GM12878 (cell line): ENCODE measurements around the gene FARS2. TPM values are rescaled to one million over a fixed set of nuclear protein-coding genes. Genes with fewer than 3 reads are reported as not detected.

Source experiments
- ATAC-seq: fragments of 200-7000 bp; cut with Tn5 transposase; 3 replicates; pipeline ENCODE4 v1.9.1; 2020; ENCODE audit warnings: mild to moderate bottlenecking, moderate library complexity
- BruUV-seq: library from RNA; stranded (reverse); fragments of 400-500 nt; replicated peaks from 2 replicates; lab custom pipeline; 2021; lab: Mats Ljungman, UMichigan
- CTCF ChIA-PET: fragments of 300-600 bp; sonication (Branson Sonifier 250); formaldehyde crosslinking; extraction: SDS; loops from one replicate; lab custom pipeline; 2021; ENCODE audit warnings: inconsistent platforms; lab: Yijun Ruan, JAX
- POLR2A ChIA-PET: fragments of 350-600 bp; formaldehyde crosslinking; extraction: SDS; loops from one replicate; lab custom pipeline; 2021; ENCODE audit warnings: inconsistent platforms; lab: Charles Lee
- RAD21 ChIA-PET: fragments of 300-600 bp; sonication (Branson Sonifier 250); formaldehyde crosslinking; loops from one replicate; lab custom pipeline; 2023; ENCODE audit warnings: antibody characterized with exemption; ENCODE audit not compliant: unreplicated experiment; lab: Charles Lee
- SMC1A ChIA-PET: fragments of 300-600 bp; sonication (Branson Sonifier 250); formaldehyde crosslinking; loops from one replicate; lab custom pipeline; 2023; ENCODE audit not compliant: unreplicated experiment, uncharacterized antibody; lab: Charles Lee
- DNase-seq: peaks from one replicate; pipeline ENCODE4 v3.0.0-alpha.2; 2011; ENCODE audit warnings: low read depth, low spot score
- FAIRE-seq: peaks from 3 replicates; lab custom pipeline; 2011; peaks lifted over from hg19 to GRCh38; lab: Jason Lieb, UNC
- H2AFZ ChIP-seq: 2 replicates; pipeline ENCODE4 v1.6.0; 2011; ENCODE audit warnings: low read depth, low read length, control low read depth; ENCODE audit not compliant: control insufficient read depth
- H3K27ac ChIP-seq: 2 replicates; pipeline ENCODE4 v1.5.1; 2011; ENCODE audit warnings: control low read depth; ENCODE audit not compliant: control insufficient read depth, insufficient read depth
- H3K27me3 ChIP-seq, 2 experiments: replicated peaks in 1 of 2; 2 replicates each; pipeline versions ENCODE4 v1.6.0 to v1.6.1; 2011; ENCODE audit warnings: low read length in 1 of 2; ENCODE audit not compliant: control insufficient read depth in 2 of 2, insufficient read depth in 2 of 2
- H3K36me3 ChIP-seq, 2 experiments: 2 replicates each; pipeline ENCODE4 v1.5.1; 2011; ENCODE audit warnings: low read length in 1 of 2; ENCODE audit not compliant: control insufficient read depth in 2 of 2, insufficient read depth in 2 of 2
- H3K4me1 ChIP-seq: 2 replicates; pipeline ENCODE4 v1.6.1; 2011; ENCODE audit warnings: mild to moderate bottlenecking, low read length, moderate library complexity, mixed read lengths; ENCODE audit not compliant: control insufficient read depth, insufficient read depth
- H3K4me2 ChIP-seq: 2 replicates; pipeline ENCODE4 v1.6.0; 2011; ENCODE audit warnings: control low read depth; ENCODE audit not compliant: control insufficient read depth, insufficient read depth
- H3K4me3 ChIP-seq: fragments of 200-600 bp; sonication (generic); 2 replicates; pipeline ENCODE4 v1.5.1; 2016
- H3K79me2 ChIP-seq: 2 replicates; pipeline ENCODE4 v1.6.0; 2011; ENCODE audit warnings: low read length; ENCODE audit not compliant: control insufficient read depth, insufficient read depth
- H3K9ac ChIP-seq: 2 replicates; pipeline ENCODE4 v1.8.0; 2011; ENCODE audit warnings: low read length, control low read depth, mixed read lengths; ENCODE audit not compliant: control insufficient read depth, insufficient read depth
- H3K9me3 ChIP-seq: replicated peaks from 3 replicates; pipeline ENCODE4 v1.5.1; 2011; ENCODE audit warnings: mild to moderate bottlenecking, low read length; ENCODE audit not compliant: control insufficient read depth, insufficient read depth
- H4K20me1 ChIP-seq: 2 replicates; pipeline ENCODE4 v1.6.0; 2011; ENCODE audit not compliant: control insufficient read depth, insufficient read depth
- KLF5 ChIP-seq: fragments of 450-650 bp; IDR thresholded peaks from 2 replicates; pipeline ENCODE4 v1.6.1; 2014; ENCODE audit warnings: mild to moderate bottlenecking; ENCODE audit not compliant: partially characterized antibody
- POLR2A ChIP-seq: IDR thresholded peaks from 2 replicates; pipeline ENCODE4 v1.6.1; 2011; ENCODE audit warnings: low read depth, mild to moderate bottlenecking, low read length
- RAD51 ChIP-seq: fragments of 450-650 bp; IDR thresholded peaks from 2 replicates; pipeline ENCODE4 v1.6.1; 2016; ENCODE audit warnings: moderate library complexity, mild to moderate bottlenecking, inconsistent platforms
- RELA ChIP-seq: fragments of 450-650 bp; IDR thresholded peaks from 2 replicates; pipeline ENCODE4 v1.8.0; 2014; ENCODE audit warnings: borderline replicate concordance; ENCODE audit not compliant: partially characterized antibody
- SREBF1 ChIP-seq: IDR thresholded peaks from 2 replicates; pipeline ENCODE4 v1.6.1; 2012; ENCODE audit warnings: mild to moderate bottlenecking, low read length
- WGBS: methylation state at CpG from one replicate; pipeline ENCODE4 v1.1.6; 2016; ENCODE audit warnings: low lambda C conversion rate; ENCODE audit not compliant: insufficient replicate concordance, insufficient coverage; ENCODE audit errors: missing lambda C conversion rate; 5-methylcytosine and 5-hydroxymethylcytosine counted together
- in situ Hi-C: fragments of 300-500 bp; cut with MboI; formaldehyde crosslinking; loops from 9 replicates; pipeline ENCODE4 v1.14.3; 2018; ENCODE audit warnings: mixed read lengths
- intact Hi-C: fragments of 100-400 bp; cut with micrococcal nuclease; formaldehyde crosslinking; loops from one replicate; pipeline ENCODE4 v1.14.2; 2022; ENCODE audit not compliant: unreplicated experiment
- polyA plus RNA-seq, 11 experiments: library from polyadenylated mRNA; depleted of rRNA in 4 of 11; unstranded in 6 of 11; stranded (reverse) in 5 of 11; fragments of >200 nt; fragmentation: Nextera tagmentation in 4 of 11; fragmentation: Illumina TruSeq in 1 of 11; extraction: Ambion mirVana in 4 of 11; extraction: Trizol in 1 of 11; gene quantifications; 1 replicate in 1 of 11; 2 replicates in 10 of 11; pipeline versions ENCODE4 v1.2.1 to v1.2.3, GENCODE V29; 2011 to 2016; ENCODE audit warnings: inconsistent platforms in 2 of 11, missing spikeins in 2 of 11, low read depth in 1 of 11
- total RNA-seq, 4 experiments: library from RNA; depleted of rRNA in 3 of 4; stranded (reverse); fragments of >200 nt in 3 of 4; fragmentation: Illumina TruSeq in 1 of 4; extraction: Trizol in 1 of 4; gene quantifications; 2 replicates each; pipeline versions ENCODE4 v1.2.1 to v1.2.3, GENCODE V29; 2013 to 2021
- TF ChIP-seq, protein P1 (sequence below): fragments of 450-650 bp; formaldehyde crosslinking; IDR thresholded peaks from 2 replicates; pipeline ENCODE4 v1.5.0; 2022; ENCODE audit warnings: mild to moderate bottlenecking, missing genetic modification characterization
- TF ChIP-seq, protein P2 (sequence below), 3 experiments: IDR thresholded peaks in 2 of 3; conservative IDR thresholded peaks in 1 of 3; 2 replicates each; pipeline ENCODE4 v1.5.1; 2011; ENCODE audit warnings: low read depth in 3 of 3, low read length in 3 of 3, mild to moderate bottlenecking in 3 of 3, control low read depth in 2 of 3, moderate library complexity in 2 of 3, inconsistent platforms in 1 of 3, mixed read lengths in 1 of 3; ENCODE audit not compliant: control insufficient read depth in 2 of 3, insufficient read depth in 1 of 3; ENCODE audit errors: extremely low read depth in 1 of 3

The FARS2 gene
- total and polyA plus RNA-seq, 10 of the 15 experiments (the other 5 are each of a cell fraction or from before 2014, with no cell fraction given): 16.8 to 46.7 (median 25.6) TPM

DNA sequence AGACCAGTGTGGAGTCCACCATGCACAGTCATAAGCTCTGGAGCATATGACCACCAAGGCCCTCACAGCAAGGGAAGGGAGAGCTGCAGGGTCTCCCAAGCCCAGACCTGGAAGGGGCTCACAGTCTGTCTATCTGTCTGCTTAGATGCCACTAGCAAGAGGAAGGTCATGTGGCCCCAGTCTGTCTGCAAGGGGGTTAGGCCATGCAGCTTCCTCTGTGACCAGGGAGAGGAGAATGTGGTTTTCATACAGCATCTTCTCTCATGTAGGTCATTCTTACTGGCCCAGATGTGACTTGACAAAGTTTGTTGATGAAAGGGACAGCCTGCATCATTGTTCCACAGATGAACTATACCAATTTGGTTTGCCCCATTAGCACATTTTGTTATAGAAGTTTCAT is 260.8 kb downstream of the FARS2 start:
- no peaks in the 10 kb centered on the region for H4K20me1 ChIP-seq
- no peak overlapping the region for H3K4me2 ChIP-seq
- peaks cover 1% of the 10 kb centered on the region; the same call in 1 of the 2 replicates for H3K79me2 ChIP-seq
- no peaks in the 10 kb centered on the region for H3K36me3 ChIP-seq
- H3K27me3 ChIP-seq: no peaks in the 10 kb centered on the region
- DNase-seq (no peak), FAIRE-seq (no peak), ATAC-seq (no peak)
- H3K27ac ChIP-seq: no peak overlapping the region
- H2AFZ ChIP-seq: no peak overlapping the region
- H3K4me3 ChIP-seq: no peak overlapping the region
- no peak overlapping the region for H3K9ac ChIP-seq
- BruUV-seq: no TSS peak
- CTCF ChIA-PET: interaction anchor here (0.9 kb wide), 1 partner anchor 32 kb away, joined by 3 read pairs; no protein-coding TSS in a partner anchor
- POLR2A ChIA-PET: no interaction called here
- H3K4me1 ChIP-seq: peaks cover 21% of the 10 kb centered on the region; the same call in 1 of the 2 replicates
- no peak for TF ChIP-seq RAD51
- TF ChIP-seq, all 136 proteins: peak for 0
- in situ Hi-C loops: no loop called here
- intact Hi-C loops: no loop called here
- ChIA-PET SMC1A (interaction anchor here (0.6 to 9.1 kb wide), 7 partner anchors 8 to 53 kb away, joined by 3 to 101 read pairs (median 4); no protein-coding TSS in a partner anchor), RAD21 (interaction anchor here (0.8 to 1.9 kb wide), 2 partner anchors 44 to 51 kb away, joined by 3 to 4 read pairs; no protein-coding TSS in a partner anchor)
- no peaks in the 10 kb centered on the region for H3K9me3 ChIP-seq

DNA sequence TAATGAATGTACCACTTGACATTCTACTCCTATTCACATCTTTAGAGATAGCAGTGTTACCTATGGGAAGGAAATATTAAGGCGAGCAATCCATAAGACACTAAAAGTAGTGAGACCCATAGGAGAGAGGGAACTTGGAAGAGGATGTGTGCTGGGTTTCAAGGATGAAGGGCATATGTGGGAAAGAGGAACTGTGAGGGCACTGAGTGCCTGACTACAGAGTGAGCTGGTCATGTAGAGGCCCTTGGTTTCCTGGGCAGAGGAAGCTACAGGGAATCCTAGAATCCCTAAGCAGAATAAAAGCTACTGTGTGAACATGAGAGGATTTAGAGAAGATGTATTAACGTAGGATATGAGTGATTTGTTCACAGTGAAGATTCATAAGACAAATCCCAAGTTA is 262.8 kb downstream of the FARS2 start:
- POLR2A ChIA-PET: no interaction called here
- RAD21 ChIA-PET: no interaction called here

More for the DNA sequence above, 262.8 kb downstream of the FARS2 start:
- ATAC-seq: no peak
- Histone ChIP-seq H3K9ac (no peak overlapping the region), H2AFZ (no peak overlapping the region), H3K4me1 (peaks cover 7% of the 10 kb centered on the region; the same call in 1 of the 2 replicates), H3K27me3 (no peaks in the 10 kb centered on the region), H3K79me2 (no peaks in the 10 kb centered on the region), H3K4me2 (no peak overlapping the region), H3K36me3 (no peaks in the 10 kb centered on the region), H3K27ac (no peak overlapping the region), H3K4me3 (no peak overlapping the region), H3K9me3 (no peaks in the 10 kb centered on the region), H4K20me1 (no peaks in the 10 kb centered on the region)
- TF ChIP-seq KLF5 (no peak), SREBF1 (no peak), RELA (no peak), POLR2A (no peak)
- TF ChIP-seq, protein P1, sequence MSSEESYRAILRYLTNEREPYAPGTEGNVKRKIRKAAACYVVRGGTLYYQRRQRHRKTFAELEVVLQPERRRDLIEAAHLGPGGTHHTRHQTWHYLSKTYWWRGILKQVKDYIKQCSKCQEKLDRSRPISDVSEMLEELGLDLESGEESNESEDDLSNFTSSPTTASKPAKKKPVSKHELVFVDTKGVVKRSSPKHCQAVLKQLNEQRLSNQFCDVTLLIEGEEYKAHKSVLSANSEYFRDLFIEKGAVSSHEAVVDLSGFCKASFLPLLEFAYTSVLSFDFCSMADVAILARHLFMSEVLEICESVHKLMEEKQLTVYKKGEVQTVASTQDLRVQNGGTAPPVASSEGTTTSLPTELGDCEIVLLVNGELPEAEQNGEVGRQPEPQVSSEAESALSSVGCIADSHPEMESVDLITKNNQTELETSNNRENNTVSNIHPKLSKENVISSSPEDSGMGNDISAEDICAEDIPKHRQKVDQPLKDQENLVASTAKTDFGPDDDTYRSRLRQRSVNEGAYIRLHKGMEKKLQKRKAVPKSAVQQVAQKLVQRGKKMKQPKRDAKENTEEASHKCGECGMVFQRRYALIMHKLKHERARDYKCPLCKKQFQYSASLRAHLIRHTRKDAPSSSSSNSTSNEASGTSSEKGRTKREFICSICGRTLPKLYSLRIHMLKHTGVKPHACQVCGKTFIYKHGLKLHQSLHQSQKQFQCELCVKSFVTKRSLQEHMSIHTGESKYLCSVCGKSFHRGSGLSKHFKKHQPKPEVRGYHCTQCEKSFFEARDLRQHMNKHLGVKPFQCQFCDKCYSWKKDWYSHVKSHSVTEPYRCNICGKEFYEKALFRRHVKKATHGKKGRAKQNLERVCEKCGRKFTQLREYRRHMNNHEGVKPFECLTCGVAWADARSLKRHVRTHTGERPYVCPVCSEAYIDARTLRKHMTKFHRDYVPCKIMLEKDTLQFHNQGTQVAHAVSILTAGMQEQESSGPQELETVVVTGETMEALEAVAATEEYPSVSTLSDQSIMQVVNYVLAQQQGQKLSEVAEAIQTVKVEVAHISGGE (CRISPR knock-in tag): no peak
- TF ChIP-seq, protein P2, sequence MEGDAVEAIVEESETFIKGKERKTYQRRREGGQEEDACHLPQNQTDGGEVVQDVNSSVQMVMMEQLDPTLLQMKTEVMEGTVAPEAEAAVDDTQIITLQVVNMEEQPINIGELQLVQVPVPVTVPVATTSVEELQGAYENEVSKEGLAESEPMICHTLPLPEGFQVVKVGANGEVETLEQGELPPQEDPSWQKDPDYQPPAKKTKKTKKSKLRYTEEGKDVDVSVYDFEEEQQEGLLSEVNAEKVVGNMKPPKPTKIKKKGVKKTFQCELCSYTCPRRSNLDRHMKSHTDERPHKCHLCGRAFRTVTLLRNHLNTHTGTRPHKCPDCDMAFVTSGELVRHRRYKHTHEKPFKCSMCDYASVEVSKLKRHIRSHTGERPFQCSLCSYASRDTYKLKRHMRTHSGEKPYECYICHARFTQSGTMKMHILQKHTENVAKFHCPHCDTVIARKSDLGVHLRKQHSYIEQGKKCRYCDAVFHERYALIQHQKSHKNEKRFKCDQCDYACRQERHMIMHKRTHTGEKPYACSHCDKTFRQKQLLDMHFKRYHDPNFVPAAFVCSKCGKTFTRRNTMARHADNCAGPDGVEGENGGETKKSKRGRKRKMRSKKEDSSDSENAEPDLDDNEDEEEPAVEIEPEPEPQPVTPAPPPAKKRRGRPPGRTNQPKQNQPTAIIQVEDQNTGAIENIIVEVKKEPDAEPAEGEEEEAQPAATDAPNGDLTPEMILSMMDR (IDR thresholded peaks at IDR 0.05 in 2 of 3, conservative IDR thresholded peaks at IDR 0.05 in 1 of 3; ENCODE audit: control insufficient read depth in 2 of 3, extremely low read depth in 1 of 3, insufficient read depth in 1 of 3, low read depth in 3 of 3, low read length in 3 of 3): no peak
- 63% methylated on average over 2 of the region's 2 CpGs for WGBS
- no TSS peak for BruUV-seq
- ChIA-PET SMC1A (interaction anchor here (0.7 to 2.0 kb wide), 4 partner anchors 9 to 702 kb away, joined by 3 to 8 read pairs (median 6); no protein-coding TSS in a partner anchor), CTCF (interaction anchor here (0.8 to 1.8 kb wide), 3 partner anchors 17 to 53 kb away, joined by 3 to 6 read pairs (median 3); no protein-coding TSS in a partner anchor)
- no peak for FAIRE-seq
- no peak for DNase-seq
- intact Hi-C loops (no loop called here), in situ Hi-C loops (no loop called here)
